ENCODE data around the gene MAST3.

The MAST3 gene

DNA sequence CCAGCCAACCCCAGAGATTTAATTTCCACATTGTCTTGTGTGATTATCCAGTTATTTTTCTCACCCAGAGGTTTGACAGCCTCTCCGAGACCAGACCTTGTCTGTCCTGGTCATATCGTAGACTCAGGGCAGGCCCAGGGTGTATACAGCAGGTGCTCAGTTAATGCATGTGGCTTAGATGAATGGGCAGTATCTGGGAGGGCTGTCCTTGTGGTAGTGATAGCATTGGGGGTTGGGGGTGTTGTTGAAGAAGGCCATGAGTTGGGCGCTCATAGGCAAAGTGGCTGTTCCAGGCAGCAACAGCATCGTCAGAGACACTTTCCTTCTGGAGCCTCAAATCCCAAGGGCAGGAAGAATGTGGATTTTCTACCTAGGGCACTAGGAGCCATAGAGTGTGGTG, 16.9 kb downstream of the MAST3 start:
- DNase-seq: no peak

DNA sequence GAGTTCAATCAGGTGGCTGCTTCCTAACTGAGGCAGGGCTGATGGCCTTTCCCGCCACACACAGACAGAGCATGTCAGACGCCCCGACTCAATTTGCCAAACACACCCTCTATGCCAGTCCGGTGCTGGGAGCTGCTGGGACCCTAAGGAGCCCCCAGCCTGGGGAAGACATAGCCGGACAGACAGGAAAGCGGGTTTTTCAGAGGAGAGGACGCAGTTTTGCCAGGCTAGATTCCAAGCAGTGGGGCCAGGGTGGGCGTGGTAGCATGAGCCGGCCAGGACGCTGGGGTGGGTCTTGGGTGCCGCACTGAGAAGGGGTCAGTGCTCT, 19.8 kb downstream of the MAST3 start:
- no peak for DNase-seq

DNA sequence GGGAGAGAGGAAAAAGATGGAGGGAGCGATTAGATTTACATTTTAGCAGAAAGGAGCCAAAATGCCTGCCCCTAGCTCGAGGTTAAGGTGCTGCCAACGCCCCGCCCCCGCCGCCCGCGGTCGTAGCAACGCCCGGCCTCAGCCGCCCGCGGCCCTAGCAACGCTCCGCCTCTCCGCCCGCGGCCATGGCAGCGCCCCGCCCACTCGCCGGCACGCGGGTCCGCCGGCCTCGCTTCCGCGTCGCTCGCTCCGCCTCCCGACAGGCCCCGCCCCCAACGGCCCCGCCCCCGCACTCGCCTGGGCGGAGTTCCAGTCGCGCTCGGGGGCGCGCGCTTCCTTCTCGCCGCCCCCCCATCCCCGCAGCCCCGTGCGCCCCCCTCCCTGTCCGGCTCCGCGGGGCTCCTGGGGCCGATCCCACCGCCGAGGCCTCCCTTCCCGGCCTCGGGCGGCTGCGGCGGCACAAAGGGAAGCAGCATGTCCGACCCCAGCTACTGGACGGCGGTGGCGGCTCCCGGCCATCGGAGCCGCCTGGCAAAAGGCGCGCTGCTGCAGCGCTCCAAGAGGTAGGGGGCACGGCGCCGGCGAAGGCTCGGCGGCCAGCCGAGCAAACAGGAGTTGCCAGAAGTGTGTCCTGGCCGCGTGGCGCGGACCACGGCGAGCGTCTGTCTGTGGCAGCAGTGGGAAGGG, 20.3 kb downstream of the MAST3 start:
- peak; percentile 92 for DNase-seq

DNA sequence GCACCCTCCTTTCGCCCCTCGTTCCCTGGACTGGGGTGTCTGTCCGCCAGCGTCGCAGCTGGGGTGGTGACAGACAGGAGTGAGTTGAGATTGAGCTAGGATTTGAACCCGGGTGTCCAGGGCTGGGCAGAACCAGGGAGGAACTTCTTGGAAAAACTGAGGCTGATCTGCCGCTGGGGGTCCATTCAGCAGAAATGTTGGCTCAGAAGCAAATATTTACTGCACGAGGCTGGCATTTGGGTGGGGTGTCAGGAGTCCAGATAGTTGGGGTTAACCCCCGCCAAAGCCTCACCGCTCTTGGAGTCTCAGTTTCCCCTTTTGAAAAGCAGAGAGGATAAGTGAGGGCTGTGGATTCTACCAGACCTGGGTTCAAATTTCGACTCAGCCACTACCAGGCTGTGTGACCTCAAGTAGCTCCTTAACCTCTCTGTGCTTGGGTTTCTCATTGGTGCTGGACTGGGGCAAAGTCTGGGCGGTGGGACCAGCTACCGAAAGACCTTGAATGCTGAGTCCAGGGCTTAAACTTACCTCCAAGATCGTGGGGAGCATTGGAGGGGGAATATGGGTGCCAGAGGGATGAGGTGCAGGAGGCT, 20.9 kb downstream of the MAST3 start:
- DNase-seq: no peak

DNA sequence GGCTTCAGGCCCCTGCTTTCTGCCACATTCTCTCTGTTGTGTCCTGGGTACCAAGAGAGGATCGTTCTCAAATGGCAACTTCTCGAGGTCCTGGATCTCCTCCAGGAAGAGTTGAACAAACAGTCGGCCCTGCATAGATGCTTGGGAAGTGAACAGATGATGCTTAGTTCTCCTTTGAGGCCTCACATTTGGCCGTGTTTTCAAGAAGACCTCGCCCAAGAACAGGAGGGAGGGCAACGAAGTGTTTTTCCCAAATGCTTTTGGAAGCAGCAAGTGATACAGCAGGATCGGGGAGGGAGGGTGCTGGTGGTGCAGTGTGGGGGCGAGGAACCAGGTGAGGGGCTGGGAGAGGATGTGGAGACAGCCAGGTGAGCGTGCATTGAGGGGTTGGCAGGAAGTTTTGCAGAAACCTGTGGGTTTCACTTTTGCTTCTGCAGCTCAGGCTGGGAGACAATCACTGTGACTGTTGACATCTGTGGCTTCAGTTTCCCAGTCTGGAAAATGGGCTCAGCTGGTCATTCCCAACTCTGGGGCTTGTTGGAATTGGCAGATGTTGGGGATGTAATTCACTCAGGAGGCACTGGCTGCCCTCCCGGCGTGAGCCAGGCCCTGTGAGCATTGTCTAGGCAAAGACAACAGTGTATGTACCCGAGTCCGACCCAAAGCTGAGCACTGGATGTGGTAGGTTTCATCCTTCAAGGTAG, 21.6 kb downstream of the MAST3 start:
- no peak for DNase-seq

DNA sequence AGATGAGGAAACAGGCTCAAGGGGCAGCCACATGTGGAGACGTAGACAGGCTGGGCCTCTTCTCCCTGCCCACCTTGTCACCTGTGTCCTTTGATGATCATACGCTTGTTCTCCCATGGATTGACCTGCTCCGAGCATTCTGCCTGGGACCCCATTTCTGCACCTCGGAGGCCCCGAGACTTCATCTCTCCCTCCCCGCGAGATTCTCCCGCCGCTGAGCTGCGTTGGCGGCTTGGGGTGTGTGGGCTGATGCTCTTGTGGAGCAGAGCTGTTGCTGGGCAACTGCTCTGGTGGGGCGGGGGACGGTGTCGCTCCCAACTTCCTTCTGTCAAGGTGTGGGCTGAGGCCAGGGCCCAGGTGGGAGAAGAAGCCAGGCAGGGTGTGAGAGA, 22.1 kb downstream of the MAST3 start:
- no peak for DNase-seq

GRCh38 chr19:18120127-18120526, 22.5 kb downstream of the MAST3 start:
- DNase-seq: no peak

GRCh38 chr19:18121166-18121565, 23.6 kb downstream of the MAST3 start:
- DNase-seq: no peak

GRCh38 chr19:18122424-18122823, 24.8 kb downstream of the MAST3 start:
- no peak for DNase-seq

DNA sequence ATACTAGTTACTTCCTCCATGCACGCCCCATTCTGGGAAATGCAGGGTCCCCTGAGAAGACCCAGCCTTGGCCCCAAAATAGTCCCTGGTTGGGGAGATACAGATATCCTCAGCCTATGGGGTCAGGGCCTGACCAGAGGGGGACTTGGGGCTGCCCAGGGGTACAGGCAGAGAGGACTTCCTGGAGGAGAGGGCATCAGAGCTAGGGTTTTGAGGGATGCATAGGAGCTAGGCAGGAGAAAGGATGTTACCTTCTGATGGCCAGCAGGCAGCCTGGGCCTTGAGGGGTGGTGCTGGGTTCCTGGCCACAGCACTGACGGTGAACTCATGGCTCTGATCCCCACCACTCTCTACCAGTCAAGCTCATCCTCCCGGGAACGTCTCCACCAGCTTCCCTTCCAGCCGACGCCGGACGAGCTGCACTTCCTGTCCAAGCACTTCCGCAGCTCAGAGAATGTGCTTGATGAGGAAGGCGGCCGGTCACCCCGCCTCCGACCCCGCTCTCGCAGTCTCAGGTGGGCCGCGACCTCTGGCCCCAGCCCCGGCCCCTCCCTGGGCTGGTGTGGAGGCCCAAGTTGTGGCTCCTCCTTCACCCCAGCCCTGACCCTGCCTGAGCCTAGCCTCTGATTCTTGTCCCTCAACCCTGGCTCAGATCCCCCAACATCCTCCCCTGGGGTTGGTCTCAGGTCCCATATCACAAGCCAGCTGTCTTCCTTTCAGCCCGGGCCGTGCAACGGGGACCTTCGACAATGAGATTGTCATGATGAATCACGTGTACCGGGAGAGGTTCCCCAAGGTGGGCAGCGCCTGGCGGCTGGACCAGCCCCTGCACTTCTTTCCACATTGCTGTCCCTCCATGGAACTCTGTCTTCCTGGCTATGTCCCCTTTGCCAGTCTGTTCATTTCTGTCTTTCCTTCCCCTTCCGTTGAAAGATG, 25.6 kb downstream of the MAST3 start:
- DNase-seq: no peak

DNA sequence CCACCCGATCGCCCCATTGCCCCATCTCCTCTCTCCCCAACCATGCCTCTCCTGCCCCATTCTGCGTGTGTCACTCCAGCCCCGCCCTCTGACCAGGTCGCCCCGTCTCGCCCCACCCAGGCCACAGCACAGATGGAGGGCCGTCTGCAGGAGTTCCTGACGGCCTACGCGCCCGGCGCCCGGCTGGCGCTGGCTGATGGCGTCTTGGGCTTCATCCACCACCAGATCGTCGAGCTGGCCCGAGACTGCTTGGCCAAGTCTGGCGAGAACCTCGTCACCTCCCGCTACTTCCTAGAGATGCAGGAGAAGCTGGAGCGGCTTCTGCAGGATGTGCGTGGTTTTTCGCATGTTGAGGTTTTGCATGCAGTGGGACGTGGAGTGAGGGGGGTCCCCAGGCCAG, 26.2 kb downstream of the MAST3 start:
- DNase-seq: no peak

DNA sequence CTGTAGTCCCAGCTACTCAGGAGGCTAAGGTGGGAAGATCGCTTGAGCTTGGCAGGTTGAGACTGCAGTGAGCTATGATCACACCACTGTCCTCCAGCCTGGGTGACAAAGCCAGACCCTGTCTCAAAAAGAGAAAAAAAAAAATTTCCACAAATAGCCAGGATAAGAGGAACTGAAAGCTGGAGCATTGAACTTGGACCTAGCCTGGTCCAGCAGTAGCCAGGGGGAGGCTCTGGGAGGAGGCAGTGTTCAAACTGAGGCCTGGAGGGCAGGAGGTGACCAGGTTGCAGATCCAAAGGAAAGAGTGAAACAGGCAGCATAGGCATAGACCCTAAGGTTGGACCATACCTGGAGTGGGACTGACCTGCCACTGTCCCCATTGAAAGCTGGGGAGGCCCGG, 28.5 kb downstream of the MAST3 start:
- no peak for DNase-seq

DNA sequence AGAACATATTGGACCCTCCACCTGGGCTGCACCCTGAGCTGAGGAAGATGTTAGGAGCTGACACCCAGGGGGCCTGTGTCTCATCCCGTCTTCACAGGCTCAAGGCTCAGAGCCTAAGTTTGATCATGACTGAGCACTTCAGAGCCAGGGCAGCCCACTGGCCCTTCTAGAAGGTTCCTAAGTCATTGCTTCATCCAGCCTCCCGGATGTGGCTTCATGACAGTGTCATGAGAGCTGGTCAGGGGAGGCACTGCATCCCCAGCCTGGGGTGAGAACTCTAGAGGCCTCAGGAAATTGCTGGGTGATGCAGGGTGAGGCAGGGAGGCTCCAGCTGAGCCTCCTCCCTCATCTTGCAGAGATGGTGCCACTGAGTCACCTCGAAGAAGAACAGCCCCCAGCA, 30.5 kb downstream of the MAST3 start:
- no peak for DNase-seq

DNA sequence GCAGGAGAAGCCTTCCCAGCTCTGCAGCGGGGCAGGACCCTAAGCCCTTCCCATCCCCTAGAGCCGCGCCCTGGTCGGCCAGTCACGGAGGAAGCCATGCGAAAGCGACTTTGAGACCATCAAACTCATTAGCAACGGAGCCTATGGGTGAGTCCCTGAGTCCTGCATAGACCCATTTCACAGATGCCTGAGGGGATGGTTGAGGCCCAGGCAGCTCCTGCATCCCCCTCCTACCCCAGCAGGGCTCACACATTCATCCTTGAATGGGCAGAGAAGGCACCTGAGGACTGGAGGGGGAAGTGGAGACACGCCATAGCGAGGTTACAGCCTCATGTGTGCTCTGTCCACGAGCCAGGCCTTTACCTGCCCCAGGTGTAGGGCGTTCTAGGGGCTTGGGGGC, 31.2 kb downstream of the MAST3 start:
- no peak for DNase-seq

DNA sequence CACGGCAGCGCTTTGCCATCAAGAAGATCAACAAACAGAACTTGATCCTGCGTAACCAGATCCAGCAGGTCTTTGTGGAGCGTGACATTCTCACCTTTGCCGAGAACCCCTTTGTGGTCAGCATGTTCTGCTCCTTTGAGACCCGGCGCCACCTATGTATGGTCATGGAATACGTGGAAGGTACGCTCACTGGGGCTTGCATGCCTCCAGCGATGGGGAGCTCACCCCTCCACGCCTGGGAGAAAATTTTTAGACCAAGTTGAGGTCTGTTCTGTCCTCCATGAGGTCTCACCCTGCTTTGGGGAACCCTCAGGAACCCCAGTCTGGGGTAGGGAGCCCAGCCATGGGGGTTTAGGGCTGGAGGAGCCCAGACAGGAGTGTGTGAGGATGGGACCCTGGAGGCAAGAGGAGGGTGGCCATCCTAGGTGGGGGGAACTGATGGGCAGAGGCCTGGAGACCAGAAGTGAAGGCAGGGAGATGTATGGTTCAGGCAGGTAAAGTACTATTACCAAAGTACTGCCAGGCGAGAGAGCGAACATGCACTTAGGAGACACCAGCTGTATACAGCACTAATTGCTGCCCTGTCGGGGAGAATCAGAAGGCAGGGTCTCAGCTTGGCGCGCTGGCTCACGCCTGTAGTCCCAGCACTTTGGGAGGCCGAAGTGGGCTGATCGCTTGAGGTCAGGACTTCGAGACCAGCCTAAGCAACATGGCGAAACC, 33.1 kb downstream of the MAST3 start:
- no peak for DNase-seq

- no peak for DNase-seq
Measured at GRCh38 chr19:18131841-18132596, 34.4 kb downstream of the MAST3 start.

DNA sequence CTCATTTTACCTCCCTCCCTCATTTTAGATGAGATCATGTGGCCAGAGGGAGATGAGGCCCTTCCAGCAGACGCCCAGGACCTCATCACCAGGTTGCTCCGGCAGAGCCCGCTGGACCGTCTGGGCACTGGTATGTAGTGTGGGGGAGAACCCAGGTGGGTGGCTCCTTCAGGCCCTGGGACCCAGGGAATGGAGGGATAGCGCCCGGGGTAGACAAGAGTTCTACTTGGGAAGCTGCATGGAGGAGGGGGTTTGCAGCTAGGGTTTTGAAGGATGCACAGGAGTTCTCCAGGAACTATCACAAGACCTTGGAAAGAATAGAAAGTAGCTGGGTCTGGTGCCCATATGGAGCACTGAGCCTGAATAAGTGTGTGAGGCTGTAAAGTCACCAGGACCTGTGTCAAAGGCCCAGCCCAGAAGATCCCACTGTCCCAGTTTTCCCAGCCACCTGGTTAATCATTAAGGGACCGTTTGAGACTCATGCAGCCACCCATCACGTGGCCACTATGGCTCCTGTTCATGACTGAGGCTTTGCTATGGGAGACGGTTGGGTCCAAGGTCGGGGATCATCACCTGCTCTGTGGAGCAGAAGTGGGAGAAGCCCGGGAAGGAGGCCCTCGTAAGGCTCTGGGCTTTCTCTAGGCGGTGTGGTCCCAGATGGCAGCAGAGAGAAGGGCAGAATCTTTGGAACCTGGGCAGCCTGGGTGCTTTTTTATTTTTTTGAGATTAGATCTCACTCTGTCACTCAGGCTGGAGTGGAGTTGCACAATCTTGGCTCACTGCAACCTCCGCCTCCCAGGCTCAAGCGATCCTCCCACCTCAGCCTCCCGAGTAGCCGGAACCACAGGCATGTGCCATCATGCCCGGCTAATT, 38.4 kb downstream of the MAST3 start:
- DNase-seq: no peak

- DNase-seq: no peak
Measured at GRCh38 chr19:18137242-18137641, 39.7 kb downstream of the MAST3 start.

GRCh38 chr19:18137657-18138339, 40.2 kb downstream of the MAST3 start:
- DNase-seq: no peak

- no peak for DNase-seq
Measured at GRCh38 chr19:18140473-18140872, 42.9 kb downstream of the MAST3 start.

Data from NCI-H1105 (cell line).